Activated CD8-positive, alpha-beta T cell treated with anti-CD3 and anti-CD28 coated beads for 36 hours (primary cell): ENCODE results near the gene MAP2K5. TPM values are rescaled to one million over a fixed set of nuclear protein-coding genes. Genes with fewer than 3 reads are reported as not detected.

Source experiments
- ATAC-seq: fragments of 200-7000 bp; cut with Tn5 transposase; one replicate; pipeline ENCODE4 v1.10.0; 2021; ENCODE audit warnings: mild to moderate bottlenecking, moderate library complexity
- CTCF ChIA-PET: fragments of 350-600 bp; sonication (Branson Sonifier 250); formaldehyde crosslinking; loops from one replicate; lab custom pipeline; 2021; ENCODE audit warnings: antibody characterized with exemption; lab: Charles Lee
- POLR2A ChIA-PET: fragments of 350-600 bp; sonication (Branson Sonifier 250); formaldehyde crosslinking; loops from one replicate; lab custom pipeline; 2021; ENCODE audit warnings: antibody characterized with exemption; lab: Charles Lee
- DNase-seq: peaks from one replicate; pipeline ENCODE4 v3.0.0-alpha.2; 2020
- H3K27ac Mint-ChIP-seq: one replicate; pipeline ENCODE4 v1.8.0; 2021; ENCODE audit warnings: mild to moderate bottlenecking, mixed read lengths
- H3K27me3 Mint-ChIP-seq: one replicate; pipeline ENCODE4 v1.8.0; 2021; ENCODE audit warnings: mixed read lengths
- H3K36me3 Mint-ChIP-seq: one replicate; pipeline ENCODE4 v1.8.0; 2021; ENCODE audit warnings: low read depth, mixed read lengths
- H3K4me1 Mint-ChIP-seq: one replicate; pipeline ENCODE4 v1.8.0; 2021; ENCODE audit warnings: low read depth, mixed read lengths
- H3K4me3 Mint-ChIP-seq: one replicate; pipeline ENCODE4 v1.8.0; 2021; ENCODE audit warnings: mild to moderate bottlenecking, moderate library complexity, mixed read lengths
- H3K9me3 Mint-ChIP-seq: one replicate; pipeline ENCODE4 v1.8.0; 2021; ENCODE audit warnings: mixed read lengths
- intact Hi-C: fragments of 100-400 bp; cut with micrococcal nuclease; formaldehyde crosslinking; loops from one replicate; pipeline ENCODE4 v1.10.0; 2022
- total RNA-seq, 2 experiments: library from RNA; stranded (reverse); gene quantifications; one replicate each; pipeline ENCODE4 v1.2.3, GENCODE V29; 2021
- TF ChIP-seq, protein P1 (sequence below): fragments of 200-600 bp; IDR thresholded peaks from one replicate; pipeline ENCODE4 v1.8.0; 2022; ENCODE audit warnings: antibody characterized with exemption, mild to moderate bottlenecking

MAP2K5 gene
- total RNA-seq, 2 experiments from 2014 or later = 19.0 to 21.1 TPM

DNA sequence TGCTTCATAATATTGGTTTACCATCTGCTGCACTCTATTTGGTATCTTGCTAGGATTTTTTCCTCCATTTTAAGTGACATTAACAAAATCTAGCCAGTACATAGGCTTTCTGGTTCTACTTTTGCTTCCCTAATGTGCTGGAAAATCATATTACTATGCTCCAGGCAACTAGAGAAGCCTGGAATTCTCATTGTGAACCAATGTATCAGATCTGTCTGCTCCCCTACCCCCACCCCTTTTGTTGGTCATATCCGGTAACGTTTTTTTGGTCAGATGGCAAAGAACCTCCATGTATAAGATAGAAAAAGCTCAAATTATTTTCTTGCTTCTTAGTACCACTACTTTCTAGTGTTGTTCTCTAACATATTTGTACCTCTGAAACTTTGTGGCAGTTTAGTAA lies 17.1 kb downstream of the MAP2K5 start:
- intact Hi-C loops = no loop called here
- H3K4me3 Mint-ChIP-seq = no peak overlapping the region
- no peak for ATAC-seq
- TF ChIP-seq, protein P1, sequence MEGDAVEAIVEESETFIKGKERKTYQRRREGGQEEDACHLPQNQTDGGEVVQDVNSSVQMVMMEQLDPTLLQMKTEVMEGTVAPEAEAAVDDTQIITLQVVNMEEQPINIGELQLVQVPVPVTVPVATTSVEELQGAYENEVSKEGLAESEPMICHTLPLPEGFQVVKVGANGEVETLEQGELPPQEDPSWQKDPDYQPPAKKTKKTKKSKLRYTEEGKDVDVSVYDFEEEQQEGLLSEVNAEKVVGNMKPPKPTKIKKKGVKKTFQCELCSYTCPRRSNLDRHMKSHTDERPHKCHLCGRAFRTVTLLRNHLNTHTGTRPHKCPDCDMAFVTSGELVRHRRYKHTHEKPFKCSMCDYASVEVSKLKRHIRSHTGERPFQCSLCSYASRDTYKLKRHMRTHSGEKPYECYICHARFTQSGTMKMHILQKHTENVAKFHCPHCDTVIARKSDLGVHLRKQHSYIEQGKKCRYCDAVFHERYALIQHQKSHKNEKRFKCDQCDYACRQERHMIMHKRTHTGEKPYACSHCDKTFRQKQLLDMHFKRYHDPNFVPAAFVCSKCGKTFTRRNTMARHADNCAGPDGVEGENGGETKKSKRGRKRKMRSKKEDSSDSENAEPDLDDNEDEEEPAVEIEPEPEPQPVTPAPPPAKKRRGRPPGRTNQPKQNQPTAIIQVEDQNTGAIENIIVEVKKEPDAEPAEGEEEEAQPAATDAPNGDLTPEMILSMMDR = no peak
- H3K27ac Mint-ChIP-seq = no peak overlapping the region
- ChIA-PET CTCF (interaction anchor here (1.3 kb wide), 1 partner anchor 103 kb away, joined by 5 read pairs; no protein-coding TSS in a partner anchor), POLR2A (no interaction called here)
- no peaks in the 10 kb centered on the region for H3K27me3 Mint-ChIP-seq
- DNase-seq = no peak
- H3K9me3 Mint-ChIP-seq = peaks cover 5% of the 10 kb centered on the region
- peaks cover 40% of the 10 kb centered on the region for H3K36me3 Mint-ChIP-seq
- H3K4me1 Mint-ChIP-seq = peaks cover 15% of the 10 kb centered on the region

GRCh38 chr15:67560320-67560719 lies 17.8 kb downstream of the MAP2K5 start:
- TF ChIP-seq, protein P1 = no peak
- Mint-ChIP-seq H3K4me1 (peaks cover 17% of the 10 kb centered on the region), H3K27me3 (no peaks in the 10 kb centered on the region), H3K4me3 (no peak overlapping the region), H3K9me3 (peaks cover 5% of the 10 kb centered on the region), H3K27ac (no peak overlapping the region), H3K36me3 (peaks cover 43% of the 10 kb centered on the region)
- no peak for DNase-seq
- ChIA-PET POLR2A (no interaction called here), CTCF (interaction anchor here (0.7 to 1.3 kb wide), 2 partner anchors 31 to 103 kb away, joined by 3 to 5 read pairs; no protein-coding TSS in a partner anchor)
- ATAC-seq = no peak
- intact Hi-C loops = no loop called here

- DNase-seq (no peak), ATAC-seq (no peak)
- TF ChIP-seq, protein P1 = no peak
- H3K9me3 Mint-ChIP-seq = peaks cover 5% of the 10 kb centered on the region
- H3K36me3 Mint-ChIP-seq = peaks cover 28% of the 10 kb centered on the region
- H3K27me3 Mint-ChIP-seq = no peaks in the 10 kb centered on the region
- no peak overlapping the region for H3K4me3 Mint-ChIP-seq
- no peak overlapping the region for H3K27ac Mint-ChIP-seq
- H3K4me1 Mint-ChIP-seq = peaks cover 18% of the 10 kb centered on the region
- CTCF ChIA-PET = no interaction called here
- POLR2A ChIA-PET = no interaction called here
- intact Hi-C loops = no loop called here
These were observed 20.6 kb downstream of the MAP2K5 start for GRCh38 chr15:67563092-67563491.

DNA sequence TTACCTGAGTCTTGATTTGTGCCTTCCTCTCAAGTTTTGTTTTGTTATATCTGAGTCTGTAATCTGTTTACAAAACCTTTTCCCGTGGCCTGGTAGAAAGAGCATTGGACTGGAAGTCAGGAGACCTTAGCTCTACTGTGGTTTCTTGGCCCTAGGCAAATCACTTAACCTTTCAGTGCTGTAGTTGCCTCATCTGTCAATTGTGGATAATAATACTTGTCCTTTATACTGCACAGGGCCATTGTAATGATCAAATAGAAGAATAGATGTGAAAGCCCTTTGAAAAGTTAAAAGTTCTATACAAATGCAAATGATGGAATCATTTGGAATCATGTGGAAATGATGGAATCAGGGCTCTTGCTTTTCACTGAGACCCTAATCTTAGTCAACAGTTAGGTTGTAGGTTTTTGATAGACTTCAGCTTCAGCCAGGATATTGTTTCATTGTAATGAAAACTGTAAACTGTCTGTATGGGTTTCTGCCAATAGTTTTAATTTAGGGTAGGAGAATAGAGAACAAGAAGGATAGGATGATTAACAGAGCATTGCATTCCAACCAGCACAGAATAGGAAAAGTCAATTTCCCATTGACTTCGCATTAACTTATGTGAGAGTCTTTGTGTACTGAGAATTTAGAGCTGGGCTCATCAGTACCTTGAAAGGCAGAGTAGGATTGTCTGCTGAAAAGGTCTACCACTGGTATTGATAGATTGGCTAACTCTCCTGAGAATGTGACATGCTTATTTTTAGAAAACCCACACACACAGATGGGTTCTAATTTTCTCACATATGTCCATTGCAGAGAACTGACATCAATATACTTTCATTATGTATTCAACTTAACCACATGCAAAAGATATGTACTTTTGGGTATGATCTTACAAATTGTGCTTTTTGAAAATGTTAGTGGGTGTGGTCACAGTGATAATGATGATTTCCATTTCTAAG lies 21.8 kb downstream of the MAP2K5 start:
- DNase-seq (no peak), ATAC-seq (peak; percentile 66)
- Mint-ChIP-seq H3K27ac (no peak overlapping the region), H3K4me3 (no peak overlapping the region), H3K9me3 (no peaks in the 10 kb centered on the region), H3K27me3 (no peaks in the 10 kb centered on the region), H3K4me1 (peaks cover 18% of the 10 kb centered on the region), H3K36me3 (peaks cover 17% of the 10 kb centered on the region)
- intact Hi-C loops = no loop called here
- ChIA-PET POLR2A (no interaction called here), CTCF (no interaction called here)
- TF ChIP-seq, protein P1 = no peak

- TF ChIP-seq, protein P1 = no peak
- H3K27ac Mint-ChIP-seq = no peak overlapping the region
- ChIA-PET POLR2A (no interaction called here), CTCF (no interaction called here)
- peaks cover 13% of the 10 kb centered on the region for H3K36me3 Mint-ChIP-seq
- intact Hi-C loops = no loop called here
- H3K27me3 Mint-ChIP-seq = no peaks in the 10 kb centered on the region
- H3K4me3 Mint-ChIP-seq = no peak overlapping the region
- ATAC-seq (peak; percentile 24), DNase-seq (no peak)
- H3K4me1 Mint-ChIP-seq = peaks cover 18% of the 10 kb centered on the region
- no peaks in the 10 kb centered on the region for H3K9me3 Mint-ChIP-seq
These were observed 22.5 kb downstream of the MAP2K5 start for GRCh38 chr15:67564968-67565345.
